Renal pelvis (tissue), 3 donors: ENCODE measurements around the gene SMOC1. TPM values are rescaled to one million over a fixed set of nuclear protein-coding genes. Genes with fewer than 3 reads are reported as not detected.

Source experiments
- polyA plus RNA-seq, 3 donors: library from polyadenylated mRNA; unstranded; fragments of 120-200 nt; gene quantifications; one replicate each; pipeline ENCODE4 v1.2.1, GENCODE V29; 2013; ENCODE audit not compliant: insufficient read length in 3 of 3

SMOC1 gene
- polyA plus RNA-seq, 3 donors, result 1.2 to 2.5 (median 2.2) TPM

Other genes starting within 250 kb of the SMOC1 start
- gene SRSF5, start 112.3 kb upstream of the SMOC1 start, polyA plus RNA-seq, result 100 to 1,000 TPM; 667 to 833 (median 704) TPM
- gene SLC10A1, start 82.2 kb upstream of the SMOC1 start, polyA plus RNA-seq, result under 1 TPM in 2 of 3 donors, not detected in 1; 0.15 to 0.19 TPM